HG03378 (cell line): ENCODE results near the gene BICDL1.

ENCODE experiments used
- ATAC-seq: cut with Tn5 transposase; IDR thresholded peaks from one replicate; pipeline ENCODE4 v1.9.1; 2021; ENCODE audit warnings: mild to moderate bottlenecking, moderate library complexity; ENCODE audit not compliant: unreplicated experiment

BICDL1 gene

GRCh38 chr12:120076651-120077050 lies 87.6 kb downstream of the BICDL1 start:
- ATAC-seq: no peak

DNA sequence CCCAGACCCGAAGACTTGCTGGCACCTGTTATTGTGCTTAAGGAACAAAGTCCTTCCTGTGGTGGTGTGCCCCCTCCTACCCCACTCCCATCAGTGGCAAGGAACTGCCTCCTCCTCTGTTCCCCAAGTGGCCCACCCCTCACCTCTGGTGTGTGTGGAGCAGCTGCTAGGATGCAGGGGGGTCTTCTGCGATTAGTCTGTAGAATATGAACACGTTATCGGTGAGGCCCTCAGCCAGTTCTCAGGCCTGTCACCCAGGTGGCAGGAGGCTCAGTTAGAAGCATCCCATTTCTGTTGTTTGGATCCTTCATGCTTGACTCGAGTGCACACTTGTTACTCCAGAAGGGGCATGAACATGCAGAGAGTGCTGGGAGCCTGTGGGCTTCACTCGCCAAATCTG lies 88.2 kb downstream of the BICDL1 start:
- ATAC-seq: no peak

DNA sequence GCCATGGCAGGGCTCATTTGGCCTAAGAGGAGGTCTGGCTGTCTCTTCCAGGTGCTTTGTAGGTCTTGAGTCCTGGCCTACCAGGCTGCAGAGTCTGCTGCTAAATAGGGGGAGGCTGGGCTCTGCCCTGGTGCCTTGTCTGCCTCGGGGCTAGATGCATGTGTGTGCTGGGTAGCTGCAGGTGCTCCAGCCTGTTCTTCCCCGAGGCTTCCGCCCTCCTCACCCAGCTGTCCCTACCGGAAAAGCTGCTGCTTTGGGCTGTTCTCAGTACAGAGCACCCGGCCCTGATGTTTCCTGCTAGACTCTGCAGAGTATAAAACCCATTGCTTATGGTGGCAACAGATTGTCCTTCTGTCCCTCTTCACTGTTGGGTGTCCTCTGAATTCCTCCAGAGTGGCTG lies 89.8 kb downstream of the BICDL1 start:
- no peak for ATAC-seq

GRCh38 chr12:120079411-120080400 lies 90.7 kb downstream of the BICDL1 start:
- ATAC-seq: no peak

DNA sequence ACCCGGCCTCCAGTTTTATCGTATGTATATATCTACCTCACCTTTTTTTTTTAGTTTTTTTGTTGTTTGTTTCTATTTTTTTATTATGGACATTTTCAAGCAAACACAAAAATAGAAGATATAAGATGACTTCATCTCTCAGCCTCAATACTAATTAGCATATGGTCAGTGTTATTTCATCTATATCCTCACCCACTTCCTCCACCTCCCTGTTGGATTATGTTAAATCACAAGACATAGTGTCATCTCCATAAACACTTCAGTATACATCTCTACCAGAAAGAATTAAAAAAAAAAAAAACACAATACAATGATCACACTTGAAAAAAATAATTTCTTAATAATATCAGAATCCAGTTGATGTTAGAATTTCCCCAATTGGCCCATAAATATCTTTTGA lies 92.6 kb downstream of the BICDL1 start:
- ATAC-seq: no peak

GRCh38 chr12:120085920-120086645 lies 97.0 kb downstream of the BICDL1 start:
- ATAC-seq: no peak

GRCh38 chr12:120086801-120087621 lies 98.0 kb downstream of the BICDL1 start:
- ATAC-seq: peak; percentile 98

GRCh38 chr12:120089105-120089504 lies 100.1 kb downstream of the BICDL1 start:
- no peak for ATAC-seq

DNA sequence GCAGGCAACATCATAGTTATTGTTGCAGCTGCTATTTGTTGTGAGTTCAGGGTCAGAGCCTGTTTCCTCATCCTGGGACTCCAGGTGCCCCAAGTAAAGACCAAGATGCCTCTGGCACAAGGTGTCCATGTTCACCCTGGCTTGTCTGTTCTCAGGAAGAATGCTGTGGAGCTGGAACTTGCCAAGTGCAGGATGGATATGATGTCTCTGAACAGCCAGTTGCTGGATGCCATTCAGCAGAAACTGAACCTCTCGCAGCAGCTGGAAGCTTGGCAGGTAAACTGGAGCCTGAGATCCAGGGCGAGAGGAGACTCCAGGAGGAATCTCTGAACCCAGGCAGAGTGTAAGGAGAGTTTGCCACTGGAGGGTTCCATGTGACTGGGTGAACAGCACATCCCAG lies 100.8 kb downstream of the BICDL1 start:
- no peak for ATAC-seq

GRCh38 chr12:120090206-120090605 lies 101.2 kb downstream of the BICDL1 start:
- ATAC-seq: no peak

- no peak for ATAC-seq
Observed at GRCh38 chr12:120090626-120091295, 101.7 kb downstream of the BICDL1 start.

GRCh38 chr12:120091371-120092090 lies 102.5 kb downstream of the BICDL1 start:
- ATAC-seq: no peak

DNA sequence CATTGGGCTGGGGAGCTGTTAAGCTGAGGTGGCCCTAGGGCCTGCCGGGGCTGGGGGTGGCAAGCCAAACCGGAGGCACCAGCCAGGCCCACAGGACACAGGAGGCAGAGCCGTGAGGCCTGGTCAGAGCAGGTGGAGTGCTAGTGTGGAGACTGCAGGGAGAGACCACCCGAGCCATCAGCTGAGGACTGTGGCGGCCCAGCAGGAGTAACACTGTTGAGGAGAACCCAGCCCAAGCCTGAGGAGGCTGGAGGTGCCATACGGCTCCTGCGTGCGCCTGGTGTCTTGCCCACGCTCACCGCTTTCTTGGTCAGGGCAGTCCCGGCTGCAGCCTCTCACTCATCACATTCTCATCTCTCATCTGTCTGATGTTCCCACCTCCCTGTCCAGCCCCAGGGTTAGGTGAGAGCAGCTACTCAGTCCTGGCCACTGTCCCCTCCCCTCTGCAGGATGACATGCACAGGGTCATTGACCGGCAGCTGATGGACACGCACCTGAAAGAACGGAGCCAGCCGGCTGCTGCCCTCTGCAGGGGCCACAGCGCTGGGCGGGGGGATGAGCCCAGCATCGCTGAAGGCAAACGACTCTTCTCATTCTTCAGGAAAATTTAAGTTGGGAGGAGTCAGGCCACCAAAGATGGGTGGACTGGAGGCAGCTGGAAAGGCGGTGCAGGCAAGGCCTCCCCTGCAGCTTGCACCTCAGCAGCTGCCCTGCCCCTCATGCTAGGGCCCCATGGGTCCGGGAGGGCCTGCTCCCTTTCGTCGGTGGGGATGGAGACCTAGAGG lies 103.7 kb downstream of the BICDL1 start:
- ATAC-seq: no peak

DNA sequence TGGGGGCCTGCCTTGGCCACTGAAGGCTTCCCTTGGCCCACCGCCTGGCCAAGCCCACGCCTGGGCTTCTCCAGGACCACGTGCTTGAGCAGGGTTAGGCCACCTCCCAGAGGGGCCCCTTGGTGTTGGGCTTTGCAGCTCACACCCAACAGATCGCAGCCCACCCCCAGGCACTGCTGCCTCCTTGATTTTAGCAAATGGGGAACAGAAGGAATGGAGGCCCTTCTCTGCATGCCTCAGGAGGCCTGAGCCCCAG lies 104.2 kb downstream of the BICDL1 start:
- ATAC-seq: no peak

GRCh38 chr12:120093592-120094355 lies 104.7 kb downstream of the BICDL1 start:
- no peak for ATAC-seq

DNA sequence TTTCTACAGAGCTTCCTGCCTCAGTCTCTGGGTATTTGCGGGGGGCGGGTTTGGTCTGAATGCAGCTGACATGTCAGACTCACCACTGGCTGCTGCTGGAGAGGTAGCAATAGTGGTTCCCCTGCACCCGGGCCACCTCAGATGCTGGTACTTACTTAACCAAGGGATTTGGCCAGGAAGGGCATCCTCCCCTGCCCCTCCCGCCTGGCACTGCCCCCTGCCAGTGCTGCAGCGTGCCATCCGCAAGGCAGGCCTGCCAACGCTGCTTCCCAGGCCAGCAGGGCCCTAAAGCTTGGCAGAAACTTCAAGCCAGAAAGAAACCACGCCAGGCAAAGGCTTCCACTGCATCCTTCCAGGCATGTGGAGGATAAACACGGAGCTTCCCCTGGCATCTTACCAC lies 105.4 kb downstream of the BICDL1 start:
- ATAC-seq: no peak

DNA sequence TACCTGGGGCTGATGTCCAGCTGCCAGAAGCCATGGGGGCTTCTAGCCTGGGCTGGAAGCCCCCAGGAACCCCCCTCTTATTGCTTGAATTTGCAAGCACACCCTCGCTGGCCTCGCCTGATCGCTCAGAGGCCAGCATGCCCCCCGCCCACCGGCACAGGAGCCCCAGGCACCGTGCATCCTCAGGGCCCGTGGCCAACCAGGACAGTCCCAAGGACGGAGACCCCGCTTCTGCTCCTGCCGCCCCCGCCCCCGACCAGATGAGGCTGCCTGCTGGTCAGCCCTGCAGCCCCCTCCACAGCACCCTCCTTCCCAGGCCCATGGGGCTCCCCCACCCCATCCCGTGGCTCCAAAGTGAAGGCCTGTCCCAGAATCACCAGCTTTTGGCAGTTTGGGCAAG lies 106.3 kb downstream of the BICDL1 start:
- ATAC-seq: no peak

DNA sequence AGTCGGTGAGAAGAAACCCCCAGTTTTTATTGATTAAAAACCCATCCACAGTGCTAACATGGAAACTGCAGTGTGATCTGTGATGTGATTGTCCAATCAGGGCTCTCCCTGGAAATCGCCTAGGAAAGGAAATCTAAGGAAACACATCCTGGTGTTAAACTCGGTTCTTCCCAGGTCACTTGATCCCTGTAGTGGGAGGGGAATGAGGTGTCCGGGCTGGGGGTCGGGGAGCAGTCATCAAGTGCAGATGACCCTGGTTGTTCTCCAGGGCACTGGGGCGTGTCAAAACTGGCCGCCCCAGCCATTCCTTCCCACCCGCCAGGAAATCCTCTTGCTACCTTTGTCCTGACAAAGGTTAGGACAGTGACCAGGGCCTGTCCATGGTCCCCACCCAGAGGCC lies 106.7 kb downstream of the BICDL1 start:
- ATAC-seq: no peak
